ENCODE data around the gene SLC17A5.
"Not testable (repeated sequence)": the region's sequence is repeated elsewhere in the genome, so short reads cannot be mapped to it uniquely, and the experiment has no call there.

The SLC17A5 gene

DNA sequence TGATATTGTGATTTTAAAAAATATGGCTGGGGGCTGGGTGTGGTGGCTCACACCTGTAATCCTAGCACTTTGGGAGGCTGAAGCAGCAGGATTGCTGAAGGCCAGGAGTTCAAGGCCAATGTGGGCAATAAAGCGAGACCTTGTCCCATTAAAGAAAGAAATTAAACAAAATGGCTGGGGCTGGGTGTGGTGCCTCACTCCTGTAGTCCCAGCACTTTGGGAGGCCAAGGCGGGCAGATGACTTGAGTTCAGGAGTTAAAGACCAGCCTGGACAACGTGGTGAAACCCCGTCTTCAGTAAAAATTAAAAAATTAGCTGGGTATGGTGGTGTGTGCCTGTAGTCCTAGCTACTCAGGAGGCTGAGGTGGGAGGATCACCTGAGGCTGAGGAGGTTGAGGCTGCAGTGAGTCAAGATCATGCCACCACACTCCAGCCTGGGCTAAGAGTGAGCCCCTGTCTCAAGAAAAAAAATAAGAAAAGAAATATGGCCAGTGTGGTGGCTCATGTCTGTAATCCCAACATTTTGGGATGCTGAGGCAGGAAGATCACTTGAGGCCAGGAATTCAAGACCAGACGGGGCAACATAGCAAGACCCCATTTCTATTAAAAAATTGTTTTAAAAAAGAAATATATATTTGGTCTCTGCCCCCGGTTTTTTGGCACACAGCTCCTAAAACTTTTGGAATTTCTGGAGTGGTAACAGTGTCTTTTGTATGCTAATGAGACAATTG is 39.8 kb downstream of the SLC17A5 start:
- no peak for FAIRE-seq

DNA sequence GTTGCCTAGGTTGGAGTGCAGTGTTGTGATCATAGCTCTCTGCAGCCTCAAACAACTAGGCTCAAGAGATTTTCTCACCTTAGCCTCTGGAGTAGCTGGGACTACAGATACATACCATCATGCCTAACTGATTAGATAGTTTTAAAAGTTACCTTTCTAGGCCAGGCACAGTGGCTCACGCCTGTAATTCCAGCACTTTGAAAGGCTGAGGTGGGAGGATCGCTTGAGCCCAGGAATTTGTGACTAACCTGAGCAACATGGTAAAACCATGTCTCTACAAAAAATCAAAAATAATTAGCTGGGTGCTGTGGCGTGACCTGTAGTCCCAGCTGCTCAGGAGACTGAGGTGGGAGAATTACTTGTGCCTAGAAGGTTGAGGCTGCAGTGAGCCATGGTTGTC is 41.2 kb downstream of the SLC17A5 start:
- FAIRE-seq: no peak

DNA sequence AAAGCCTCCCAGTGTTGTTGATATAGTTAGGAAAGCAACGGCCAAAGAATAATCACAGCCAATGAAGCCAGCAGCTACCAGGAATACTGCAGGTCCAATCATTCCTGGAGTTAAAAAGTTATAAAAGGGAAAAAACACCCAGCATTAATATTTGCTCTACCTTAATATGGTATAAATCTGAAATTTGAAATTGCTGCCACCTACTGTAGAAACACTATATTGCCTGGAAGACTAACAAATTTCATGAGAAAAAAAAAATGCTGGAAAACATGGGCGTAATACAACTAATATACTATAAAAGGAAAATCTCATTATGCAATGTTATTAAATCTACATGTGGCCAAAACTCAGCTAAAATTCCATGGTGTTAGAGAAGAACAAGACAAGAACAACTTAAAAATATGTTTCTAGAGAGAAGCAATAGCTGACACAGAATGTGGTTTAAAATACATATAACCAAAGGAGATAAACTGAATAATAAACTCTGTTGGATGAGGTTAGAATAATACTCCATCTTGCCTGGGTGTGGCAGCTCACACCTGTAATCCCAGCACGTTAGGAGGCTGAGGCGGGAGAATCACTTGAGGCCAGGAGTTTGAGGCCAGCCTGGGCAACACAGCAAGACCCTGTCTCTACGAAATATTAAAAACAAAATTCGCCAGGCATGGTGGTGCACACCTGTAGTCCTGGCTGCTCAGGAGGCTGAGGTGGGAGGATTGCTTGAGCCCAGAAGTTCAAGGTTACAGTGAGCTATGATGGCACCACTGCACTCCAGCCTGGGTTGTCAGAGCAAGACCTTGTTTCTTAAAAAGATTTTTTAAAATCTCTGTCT is 43.1 kb downstream of the SLC17A5 start:
- peak; percentile 73 for FAIRE-seq

DNA sequence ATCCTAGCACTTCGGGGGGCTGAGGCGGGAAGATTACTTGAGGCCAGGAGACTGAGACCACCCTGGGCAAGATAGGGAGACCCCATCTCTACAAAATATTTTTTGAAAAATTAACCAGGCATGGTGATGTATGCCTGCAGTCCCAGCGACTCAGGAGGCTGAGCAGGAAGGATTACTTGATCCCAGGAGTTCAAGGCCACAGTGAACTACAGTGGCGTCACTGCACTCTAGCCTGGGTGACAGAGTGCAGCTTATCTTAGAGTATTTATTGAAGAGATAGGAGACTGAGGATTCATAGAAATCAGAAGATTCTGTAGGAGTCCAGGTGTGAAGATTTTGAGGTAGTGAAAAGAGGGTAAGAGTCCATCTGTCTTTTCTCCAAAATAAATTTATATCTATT is 45.0 kb downstream of the SLC17A5 start:
- no peak for FAIRE-seq

DNA sequence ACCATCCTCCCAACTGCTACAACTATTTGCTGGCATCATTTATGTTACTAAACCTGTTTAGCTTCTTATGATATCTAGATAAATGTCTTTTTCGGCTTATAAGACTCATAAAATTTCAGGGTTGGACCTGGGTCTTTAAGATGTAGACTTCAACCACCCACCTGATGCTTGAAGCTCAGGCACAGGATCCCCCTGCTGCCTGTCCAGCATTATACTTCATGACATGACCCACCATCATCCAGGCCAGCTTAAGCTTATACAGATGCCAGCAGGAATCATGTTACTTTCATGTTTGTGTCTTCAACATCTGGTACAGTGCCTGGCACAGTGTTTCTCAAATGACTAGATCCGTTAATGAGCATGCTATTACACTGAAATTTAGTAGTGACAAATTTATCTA is 47.4 kb downstream of the SLC17A5 start:
- no peak for FAIRE-seq

DNA sequence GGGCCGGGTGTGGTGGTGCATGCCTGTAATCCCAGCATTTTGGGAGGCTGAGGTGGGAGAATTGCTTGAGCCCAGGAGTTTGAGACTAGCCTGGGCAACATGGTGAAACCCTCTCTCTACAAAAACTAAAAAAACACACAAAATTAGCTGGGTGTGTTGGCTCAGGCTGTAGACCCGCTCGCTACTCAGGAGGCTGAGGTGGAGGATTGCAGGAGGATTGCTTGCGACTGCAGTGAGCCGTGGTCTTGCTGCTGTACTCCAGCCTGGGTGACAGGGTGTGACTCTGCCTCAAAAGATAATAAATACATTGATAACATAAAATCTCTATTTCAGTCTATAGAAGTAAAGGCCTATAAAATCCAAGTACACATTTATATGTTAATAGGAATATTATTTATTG is 49.3 kb downstream of the SLC17A5 start:
- no peak for FAIRE-seq

DNA sequence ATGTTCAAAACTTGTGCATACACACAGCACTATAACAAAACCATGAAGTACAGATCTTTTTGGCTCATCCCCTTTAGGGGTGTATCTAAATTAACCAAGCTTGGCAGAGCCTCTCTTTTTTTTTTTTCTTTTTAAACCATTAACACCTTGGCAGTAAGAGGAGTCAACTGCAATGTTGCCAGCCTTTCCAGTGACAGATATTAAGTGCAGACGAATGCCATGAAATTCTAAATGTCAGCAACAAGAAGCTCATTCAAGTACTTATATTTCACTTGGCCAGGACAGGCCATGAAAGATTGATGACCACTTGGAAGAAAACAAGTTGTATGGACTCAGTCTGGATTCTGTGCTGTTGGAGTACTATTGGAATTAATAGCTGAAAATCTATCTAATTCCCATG is 49.8 kb downstream of the SLC17A5 start:
- no peak for FAIRE-seq

DNA sequence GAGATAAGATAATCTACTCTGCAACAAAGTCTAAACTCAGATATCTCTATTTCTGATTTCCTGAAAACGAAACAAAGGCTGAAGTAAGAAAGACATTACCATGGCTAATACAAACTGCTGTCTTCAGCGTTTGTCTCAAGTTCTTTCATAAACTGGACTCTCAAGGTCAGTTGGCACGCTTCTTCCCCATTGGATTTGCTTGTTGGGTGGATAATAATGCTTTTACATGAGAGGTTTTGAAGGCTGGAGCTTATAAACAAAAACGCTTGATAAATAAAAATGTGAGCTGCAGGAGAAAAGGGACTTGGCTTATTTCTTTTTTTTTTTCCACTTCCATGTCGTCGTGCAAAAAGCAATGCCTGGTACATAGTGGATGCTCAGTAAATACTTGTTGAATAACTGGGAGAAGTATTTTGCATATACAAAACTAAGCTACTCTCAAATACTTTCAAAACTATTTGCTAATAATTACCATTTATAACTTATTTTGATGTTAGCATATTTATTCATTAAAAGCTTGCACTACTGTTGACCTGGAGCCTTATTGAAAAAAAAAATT is 67.3 kb downstream of the SLC17A5 start:
- no peak for FAIRE-seq

DNA sequence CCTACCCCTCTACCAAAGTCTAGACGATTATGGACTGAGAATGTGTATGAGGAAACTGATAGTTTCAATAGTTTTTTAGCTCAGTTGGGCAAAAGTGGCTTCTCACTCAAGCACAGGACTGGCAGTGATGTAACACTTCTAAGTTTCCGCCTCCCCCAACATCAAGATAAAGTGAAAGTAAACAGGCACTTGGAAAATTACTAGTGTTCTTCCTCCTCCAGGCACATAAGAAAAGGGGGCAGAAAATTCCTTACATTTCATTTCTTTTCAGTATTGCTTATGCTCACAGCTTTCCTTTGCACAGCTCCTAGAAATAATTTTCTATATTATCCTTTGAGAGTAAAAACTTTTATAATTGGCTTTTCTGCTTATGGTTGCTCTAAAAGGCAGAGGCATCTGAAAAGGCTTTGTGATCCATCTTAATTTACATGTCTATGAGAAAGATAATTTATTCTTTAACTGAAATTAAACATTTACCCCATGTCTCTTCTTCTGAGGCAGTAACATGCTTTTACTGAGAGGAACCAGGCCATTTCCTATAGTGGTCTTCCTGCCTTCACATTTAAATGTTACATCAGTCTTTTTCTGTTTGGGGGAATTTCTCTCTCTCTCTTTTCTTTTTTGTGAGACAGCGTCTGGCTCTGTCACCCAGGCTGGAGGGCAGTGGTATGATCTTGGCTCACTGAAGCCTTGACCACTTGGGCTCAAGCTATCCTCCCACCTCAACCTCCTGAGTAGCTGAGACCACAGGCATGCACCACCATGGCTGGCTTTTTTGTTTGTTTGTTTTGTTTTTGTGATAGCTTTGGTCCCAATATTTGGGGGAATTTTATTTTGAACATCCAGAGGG is 68.0 kb downstream of the SLC17A5 start:
- no peak for FAIRE-seq

DNA sequence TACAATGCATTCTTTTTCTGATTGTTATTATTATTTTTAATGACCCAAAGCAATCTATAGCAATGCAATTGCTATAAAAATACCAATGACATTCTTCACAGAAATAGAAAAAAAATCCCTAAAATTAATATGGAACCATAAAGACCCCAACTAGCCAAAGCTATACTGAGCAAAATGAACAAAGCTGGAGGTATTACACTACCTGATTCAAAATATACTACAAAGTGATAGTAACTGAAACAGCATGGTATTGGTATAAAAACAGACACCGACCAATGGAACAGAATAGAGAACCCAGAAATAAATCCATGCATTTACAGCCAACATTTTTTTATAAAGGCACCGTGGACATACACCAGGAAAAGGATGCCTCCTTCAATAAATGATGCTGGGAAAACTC is 72.5 kb downstream of the SLC17A5 start:
- no peak for FAIRE-seq

DNA sequence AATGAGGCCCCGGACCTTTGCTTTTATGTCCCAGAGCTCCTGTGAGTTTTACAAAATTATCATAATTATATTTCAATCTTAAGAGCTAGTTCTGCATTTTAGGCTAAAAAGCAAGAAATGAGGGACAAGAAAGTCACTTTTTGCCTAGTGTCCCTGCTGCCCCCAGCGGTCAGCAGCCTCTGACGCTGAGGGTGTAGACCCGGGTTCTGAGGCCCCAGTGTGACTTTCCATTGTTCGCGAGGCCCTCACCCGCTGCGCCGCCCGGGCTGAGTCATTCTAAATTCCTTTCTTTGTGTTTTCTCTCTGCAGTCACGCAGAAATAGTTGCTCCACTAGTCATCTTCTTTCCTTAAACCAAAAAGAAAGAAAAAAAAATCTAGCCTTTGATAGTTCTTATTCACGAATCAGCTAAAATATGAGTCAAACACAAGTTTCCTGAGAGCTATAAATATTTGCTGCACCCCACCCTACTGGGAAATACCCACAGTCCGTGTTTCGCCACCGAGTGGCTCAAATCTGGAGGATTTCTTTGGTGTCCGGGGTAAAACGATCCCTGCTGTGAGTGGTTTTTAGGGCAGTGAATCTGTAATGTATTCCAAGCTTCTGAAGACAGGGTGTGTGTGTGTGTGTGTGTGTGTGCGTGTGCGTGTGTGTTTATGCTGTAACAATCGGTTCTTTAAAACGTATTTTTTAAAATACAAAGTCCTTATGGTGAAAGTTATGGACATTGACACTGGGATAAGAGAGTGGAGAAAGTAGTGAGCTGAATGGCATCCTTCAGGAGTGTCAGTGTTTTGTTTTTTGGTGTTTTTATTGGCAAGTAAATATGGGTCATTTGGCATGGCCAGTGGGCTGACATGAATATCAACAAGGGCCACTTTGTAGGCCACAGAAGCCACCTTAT is 73.3 kb downstream of the SLC17A5 start:
- FAIRE-seq: no peak

DNA sequence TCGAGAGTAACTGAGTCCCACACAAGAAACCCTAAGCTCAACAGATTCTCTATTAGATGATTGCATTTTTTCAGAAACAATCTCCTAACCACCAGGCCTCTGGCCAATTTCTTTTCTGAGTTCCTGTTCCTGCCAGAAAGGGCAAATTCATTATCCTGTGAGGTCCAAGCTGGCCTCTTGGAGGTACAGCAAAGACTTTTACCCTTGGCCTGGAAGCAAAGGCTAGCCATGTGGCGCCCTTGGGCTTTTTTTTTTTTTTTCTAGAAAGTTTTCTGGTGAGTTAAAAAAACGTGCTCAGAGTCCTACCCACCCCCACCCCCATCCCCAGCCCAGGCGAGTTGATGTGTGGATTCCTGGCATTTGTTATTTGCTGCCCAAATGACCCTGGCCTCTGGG is 73.9 kb downstream of the SLC17A5 start:
- no peak for FAIRE-seq

DNA sequence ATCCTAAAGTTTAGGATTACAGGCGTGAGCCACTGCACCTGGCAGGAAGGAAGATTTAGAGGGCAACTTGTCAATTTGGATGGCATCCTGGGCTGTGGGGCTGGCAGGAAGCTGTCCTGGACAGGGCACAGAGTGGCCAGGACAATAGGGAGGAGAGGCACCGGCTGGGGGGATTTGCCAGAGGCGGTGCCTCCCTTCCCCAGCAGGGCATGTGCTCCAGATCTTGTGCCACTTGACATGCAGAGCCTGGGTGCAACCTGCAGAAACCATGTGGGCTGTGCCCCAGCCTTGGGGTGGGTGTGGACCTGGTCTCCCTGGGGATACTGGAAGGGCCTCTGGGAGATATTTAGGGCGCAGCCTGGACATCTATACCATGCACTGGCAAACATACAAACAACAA is 74.4 kb downstream of the SLC17A5 start:
- FAIRE-seq: no peak

DNA sequence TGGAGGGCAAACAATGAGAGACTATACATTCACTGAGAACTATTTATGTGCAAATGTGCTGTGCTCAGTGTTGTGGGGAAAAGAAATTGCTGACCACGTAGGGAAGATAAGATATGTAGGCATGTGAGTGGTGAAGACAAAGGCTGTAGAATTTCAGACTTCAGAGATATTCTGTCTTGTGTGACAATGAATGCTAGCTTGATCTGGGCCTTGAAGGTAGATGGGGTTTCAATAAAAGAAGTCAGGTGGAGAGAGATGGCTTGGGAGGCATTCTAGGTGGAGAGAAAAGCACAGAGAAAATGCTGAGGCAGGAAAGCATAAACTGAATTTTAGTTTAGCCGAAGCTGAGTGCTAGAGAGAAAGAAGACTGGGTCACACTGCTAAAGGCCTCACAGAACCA is 76.1 kb downstream of the SLC17A5 start:
- no peak for FAIRE-seq

DNA sequence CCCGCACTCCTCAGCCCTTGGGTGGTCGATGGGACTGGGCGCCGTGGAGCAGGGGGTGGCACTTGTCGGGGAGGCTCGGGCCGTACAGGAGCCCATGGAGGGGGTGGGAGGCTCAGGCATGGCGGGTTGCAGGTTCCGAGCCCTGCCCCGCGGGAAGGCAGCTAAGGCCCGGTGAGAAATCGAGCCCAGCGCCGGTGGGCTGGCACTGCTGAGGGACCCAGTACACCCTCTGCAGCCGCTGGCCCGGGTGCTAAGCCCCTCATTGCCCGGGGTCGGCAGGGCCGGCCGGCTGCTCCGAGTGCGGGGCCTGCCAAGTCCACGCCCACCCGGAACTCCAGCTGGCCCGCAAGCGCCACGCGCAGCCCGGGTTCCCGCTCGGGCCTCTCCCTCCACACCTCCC is 81.3 kb downstream of the SLC17A5 start:
- FAIRE-seq: not testable (repeated sequence)

DNA sequence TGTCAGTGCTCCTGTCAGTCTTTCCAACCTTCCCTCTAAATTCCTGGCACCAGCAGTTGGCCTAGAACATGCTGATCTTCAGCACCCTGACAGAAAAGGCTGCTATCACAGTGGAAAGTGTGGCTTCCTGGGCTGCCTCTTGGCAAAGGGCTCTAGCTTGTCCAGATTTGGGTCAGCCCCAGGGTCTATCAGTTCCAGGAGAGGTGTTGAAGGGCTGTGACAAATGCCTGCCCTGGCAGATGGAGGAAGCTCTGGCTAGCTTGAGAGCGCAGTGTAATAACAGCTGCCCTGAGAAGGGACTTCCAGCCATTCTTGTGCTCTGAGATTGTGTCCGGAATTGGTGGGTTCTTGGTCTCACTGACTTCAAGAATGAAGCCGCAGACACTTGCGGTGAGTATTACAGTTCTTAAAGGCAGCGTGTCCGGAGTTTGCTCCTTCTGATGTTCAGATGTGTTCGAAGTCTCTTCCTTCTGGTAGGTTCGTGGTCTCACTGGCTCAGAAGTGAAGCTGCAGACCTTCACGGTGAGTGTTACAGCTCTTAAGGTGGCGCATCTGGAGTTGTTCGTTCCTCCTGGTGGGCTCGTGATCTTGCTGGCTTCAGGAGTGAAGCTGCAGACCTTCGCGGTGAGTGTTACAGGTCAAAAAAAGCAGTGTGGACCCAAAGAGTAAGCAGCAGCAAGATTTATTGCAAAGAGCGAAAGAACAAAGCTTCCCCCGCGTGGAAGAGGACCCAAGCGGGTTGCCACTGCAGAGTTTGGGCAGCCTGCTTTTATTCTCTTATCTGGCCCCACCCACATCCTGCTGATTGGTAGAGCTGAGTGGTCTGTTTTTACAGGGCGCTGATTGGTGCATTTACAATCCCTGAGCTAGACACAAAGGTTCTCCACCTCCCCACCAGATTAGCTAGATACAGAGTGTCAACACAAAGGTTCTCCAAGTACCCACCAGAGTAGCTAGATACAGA is 82.3 kb downstream of the SLC17A5 start:
- not testable (repeated sequence) for FAIRE-seq

DNA sequence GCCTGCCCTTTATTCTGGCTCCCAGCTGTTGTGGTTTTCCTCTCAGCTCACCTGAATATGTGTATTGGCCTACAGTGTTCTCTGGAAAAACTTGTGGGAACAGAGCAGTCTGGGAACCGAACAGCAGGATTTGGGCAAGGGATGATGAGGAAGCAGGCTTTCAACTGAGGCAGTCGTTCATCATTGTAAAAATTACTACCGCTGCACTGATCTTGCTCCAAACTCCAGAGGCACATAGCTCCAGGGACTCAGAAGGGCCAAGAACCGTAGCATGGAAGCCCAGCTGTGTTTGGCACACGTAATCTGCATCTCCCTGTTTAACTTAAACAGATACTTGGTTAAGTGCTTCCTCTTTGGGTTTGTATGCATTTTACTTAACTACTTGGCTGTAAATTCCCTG is 84.7 kb downstream of the SLC17A5 start:
- FAIRE-seq: no peak

DNA sequence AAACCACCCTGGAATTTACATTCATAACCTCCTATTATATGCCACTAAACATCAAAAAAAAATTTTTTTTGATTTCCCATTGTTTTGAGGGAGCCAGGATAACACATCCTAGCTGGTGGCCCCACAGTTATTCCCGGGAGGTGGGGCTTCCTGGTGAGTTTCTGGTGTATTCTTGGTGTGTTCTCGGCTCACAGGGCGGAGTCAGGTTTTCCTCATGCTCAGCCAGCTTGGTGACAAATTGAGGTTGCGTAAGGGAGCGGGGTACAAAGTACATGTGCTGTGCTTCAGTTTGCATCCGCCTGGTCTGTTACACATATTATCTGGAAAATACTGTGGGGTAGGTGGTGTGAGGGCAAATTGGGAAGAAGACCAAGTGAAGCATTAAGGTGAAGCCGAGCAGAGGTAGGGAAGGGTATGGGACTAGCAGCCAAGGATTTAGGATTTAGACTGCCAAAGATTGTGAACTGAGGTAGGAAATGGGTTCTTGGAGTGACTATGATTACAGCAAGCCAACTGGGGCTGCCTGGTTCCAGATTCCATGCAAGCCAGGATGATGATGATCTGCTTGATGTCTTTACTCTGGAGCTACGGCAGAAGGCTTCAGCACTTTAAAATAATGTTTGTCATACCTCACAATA is 86.7 kb downstream of the SLC17A5 start:
- no peak for FAIRE-seq

DNA sequence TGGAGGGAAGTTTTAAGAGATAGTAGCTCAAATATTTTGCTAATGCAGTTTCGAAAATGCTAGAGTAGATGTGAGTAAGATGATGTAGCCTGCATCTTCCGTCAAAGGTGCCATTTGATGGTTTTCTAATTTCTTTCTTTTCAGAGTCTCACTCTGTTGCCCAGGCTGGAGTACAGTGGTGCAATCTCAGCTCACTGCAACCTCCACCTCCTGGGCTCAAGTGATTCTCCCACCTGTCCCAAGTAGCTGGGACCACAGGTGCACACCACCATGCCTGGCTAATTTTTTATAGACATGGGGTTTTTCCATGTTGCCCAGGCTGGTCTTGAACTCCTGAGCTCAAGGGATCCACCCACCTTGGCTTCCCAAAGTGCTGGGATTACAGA is 87.3 kb downstream of the SLC17A5 start:
- FAIRE-seq: not testable (repeated sequence)
